HepG2 (cell line): ENCODE results near the gene CCDC142. TPM values are rescaled to one million over a fixed set of nuclear protein-coding genes. Genes with fewer than 3 reads are reported as not detected.

ENCODE experiments used
- AKAP8 ChIP-seq: sonication (generic); formaldehyde crosslinking; IDR thresholded peaks from 2 replicates; pipeline ENCODE4 v1.5.1; 2020; ENCODE audit warnings: mild to moderate bottlenecking, missing genetic modification reagents
- ETS1 ChIP-seq: sonication (generic); formaldehyde crosslinking; IDR thresholded peaks from 2 replicates; pipeline ENCODE4 v1.4.0; 2020; ENCODE audit warnings: missing genetic modification reagents
- GRHL1 ChIP-seq: sonication (generic); formaldehyde crosslinking; conservative IDR thresholded peaks from 2 replicates; pipeline ENCODE4 v1.8.0; 2022; ENCODE audit warnings: missing genetic modification reagents
- GTF3A ChIP-seq: sonication (generic); formaldehyde crosslinking; conservative IDR thresholded peaks from 2 replicates; pipeline ENCODE4 v1.4.0; 2020; ENCODE audit warnings: mild to moderate bottlenecking, missing genetic modification reagents
- HNRNPK ChIP-seq: fragments of 200-400 bp; formaldehyde crosslinking; IDR thresholded peaks from 2 replicates; pipeline ENCODE4 v1.6.1; 2018; ENCODE audit warnings: low read length, low read depth, moderate library complexity, mild to moderate bottlenecking; ENCODE audit not compliant: poor library complexity, severe bottlenecking
- KAT8 ChIP-seq: IDR thresholded peaks from 2 replicates; pipeline ENCODE4 v1.6.1; 2016; ENCODE audit warnings: missing genetic modification reagents, missing compliant biosample characterization
- MED13 ChIP-seq: sonication (generic); formaldehyde crosslinking; IDR thresholded peaks from 2 replicates; pipeline ENCODE4 v1.5.0; 2020; ENCODE audit warnings: missing genetic modification reagents
- NFE2L2 ChIP-seq: fragments of 150-350 bp; IDR thresholded peaks from 2 replicates; pipeline ENCODE4 v1.6.1; 2014; ENCODE audit warnings: low read length
- RELA ChIP-seq: sonication (generic); formaldehyde crosslinking; IDR thresholded peaks from 2 replicates; pipeline ENCODE4 v1.4.0; 2020; ENCODE audit warnings: missing genetic modification reagents
- SNAPC4 ChIP-seq: sonication (generic); formaldehyde crosslinking; IDR thresholded peaks from 2 replicates; pipeline ENCODE4 v1.4.0; 2020; ENCODE audit warnings: mild to moderate bottlenecking, missing genetic modification reagents
- ZFP91 ChIP-seq: sonication (generic); formaldehyde crosslinking; IDR thresholded peaks from 2 replicates; pipeline ENCODE4 v1.9.0; 2022; ENCODE audit warnings: missing genetic modification reagents, mild to moderate bottlenecking, borderline replicate concordance
- ZNF878 ChIP-seq: sonication (generic); formaldehyde crosslinking; IDR thresholded peaks from 2 replicates; pipeline ENCODE4 v1.8.1; 2023; ENCODE audit warnings: mild to moderate bottlenecking, missing genetic modification reagents, moderate library complexity
- ZUFSP ChIP-seq: sonication (generic); formaldehyde crosslinking; IDR thresholded peaks from 2 replicates; pipeline ENCODE4 v1.9.0; 2021; ENCODE audit warnings: missing genetic modification reagents, mild to moderate bottlenecking, borderline replicate concordance
- polyA plus RNA-seq, 8 experiments: library from polyadenylated mRNA; depleted of rRNA in 3 of 8; stranded (reverse) in 7 of 8; unstranded in 1 of 8; fragments of >200 nt; fragmentation: Illumina TruSeq in 4 of 8; extraction: Trizol in 4 of 8; gene quantifications; 2 replicates each; pipeline versions ENCODE4 v1.2.1 to v1.2.3, GENCODE V29; 2011 to 2016; ENCODE audit warnings: low read depth in 4 of 8, missing spikeins in 1 of 8, mixed read lengths in 1 of 8; ENCODE audit not compliant: insufficient read depth in 1 of 8
- total RNA-seq, 5 experiments: library from RNA; depleted of rRNA; stranded (reverse); fragments of >200 nt; fragmentation: Illumina TruSeq; extraction: Trizol; gene quantifications; 2 replicates each; pipeline ENCODE4 v1.2.3, GENCODE V29; 2016; ENCODE audit warnings: low read depth in 1 of 5

CCDC142 gene
- total and polyA plus RNA-seq, 2 of the 13 experiments (the other 11 are each of a cell fraction or from before 2014, with no cell fraction given) = 14.7 to 30.4 TPM

- peak; percentile 62 for TF ChIP-seq SNAPC4 (CRISPR knock-in tag)
- peak; percentile 89 for TF ChIP-seq GTF3A (CRISPR knock-in tag)
- TF ChIP-seq RELA (CRISPR knock-in tag) = no peak
- TF ChIP-seq ZNF878 = no peak; the same call in 1 of the 2 replicates
- TF ChIP-seq MED13 (CRISPR knock-in tag) = peak; percentile 68; the same call in 1 of the 2 replicates
- TF ChIP-seq ETS1 = no peak
- peak; percentile 69 for TF ChIP-seq HNRNPK
- peak; percentile 96 for TF ChIP-seq AKAP8 (CRISPR knock-in tag)
- no peak for TF ChIP-seq GRHL1 (CRISPR knock-in tag)
- TF ChIP-seq KAT8 (CRISPR knock-in tag) = peak; percentile 94
- TF ChIP-seq ZFP91 (CRISPR knock-in tag) = peak; percentile 95; the same call in 1 of the 2 replicates
- TF ChIP-seq NFE2L2 = no peak
- no peak for TF ChIP-seq ZUFSP (CRISPR knock-in tag)
These were observed 24.5 kb upstream of the CCDC142 start, which contains the start of gene PCGF1 (continued) for GRCh38 chr2:74507145-74507925.
